ENCODE data around the gene BACE2. TPM values are rescaled to one million over a fixed set of nuclear protein-coding genes. Genes with fewer than 3 reads are reported as not detected.

The BACE2 gene
- total and polyA plus RNA-seq, 2 donors (not counting 1 experiment from before 2014, with no cell fraction given), result 18.4 to 40.8 TPM

GRCh38 chr21:41170442-41170841 lies 2.5 kb downstream of the BACE2 start:
- Histone ChIP-seq H3K36me3 (replicated peaks in 1 of 2; ENCODE audit: control extremely low read depth in 1 of 2, control insufficient read depth in 1 of 2, extremely low read depth in 1 of 2, insufficient read depth in 2 of 2, low read length in 1 of 2) (no peaks in the 10 kb centered on the region), H2AFZ (ENCODE audit: insufficient read depth, low read depth, low read length, poor library complexity, severe bottlenecking) (no peak overlapping the region), H3K4me1 (ENCODE audit: control insufficient read depth in 2 of 2, insufficient read depth in 2 of 2, low read length in 2 of 2) (peaks cover 17 to 19% of the 10 kb centered on the region in 2 donors), H3K4me3 (ENCODE audit: control extremely low read depth in 1 of 5, extremely low read depth in 1 of 5, insufficient read depth in 1 of 5, low read depth in 2 of 5, low read length in 4 of 5) (no peak overlapping the region), H3K27ac (ENCODE audit: low read length in 2 of 2) (no peak overlapping the region), H4K20me1 (ENCODE audit: control insufficient read depth, insufficient read depth, low read length, poor library complexity, severe bottlenecking) (peaks cover 13% of the 10 kb centered on the region), H3K4me2 (replicated peaks; ENCODE audit: low read depth, low read length, poor library complexity, severe bottlenecking) (no peak overlapping the region), H3K9me3 (ENCODE audit: control extremely low read depth in 1 of 3, control insufficient read depth in 2 of 3, insufficient read depth in 1 of 3, low read length in 2 of 3) (no peaks in the 10 kb centered on the region), H3K9ac (ENCODE audit: low read length) (no peak overlapping the region), H3K27me3 (replicated peaks in 1 of 4; ENCODE audit: control extremely low read depth in 1 of 4, control insufficient read depth in 3 of 4, insufficient read depth in 4 of 4, low read length in 3 of 4) (no peaks in the 10 kb centered on the region), H3K79me2 (ENCODE audit: control insufficient read depth, insufficient read depth, low read length) (peaks cover 14% of the 10 kb centered on the region)
- DNase-seq (peak; percentile 59), ATAC-seq (ENCODE audit: low read depth) (no peak)
- Mint-ChIP-seq H3K4me3 (peak overlapping the region; percentile 38), H3K4me1 (peaks cover 30% of the 10 kb centered on the region), H3K27ac (no peak overlapping the region), H3K9me3 (ENCODE audit: insufficient read depth) (no peaks in the 10 kb centered on the region), H3K27me3 (peaks cover 3% of the 10 kb centered on the region)
- intact Hi-C loops (cut with micrococcal nuclease), result loop anchor here (1.0 kb wide), 1 partner anchor 60 kb away; no protein-coding TSS in a partner anchor
- ChIA-PET POLR2A (no interaction called here), CTCF (interaction anchor here (0.8 to 6.7 kb wide), 24 partner anchors 13 to 646 kb away, joined by 3 to 50 read pairs (median 4); partner anchors contain the start of gene MX2)
- TF ChIP-seq EZH2 (IDR thresholded peaks at IDR 0.05; ENCODE audit: borderline replicate concordance, insufficient read depth, low read depth, low read length, poor library complexity, severe bottlenecking) (no peak), CTCF (IDR thresholded peaks at IDR 0.05) (peak; percentile 78)
- 25% methylated on average over 2 of the region's 2 CpGs for WGBS (ENCODE audit: insufficient coverage)

GRCh38 chr21:41170859-41171609 lies 3.1 kb downstream of the BACE2 start:
- Mint-ChIP-seq H3K9me3 (ENCODE audit: insufficient read depth) (no peaks in the 10 kb centered on the region), H3K4me3 (no peak overlapping the region), H3K27me3 (peaks cover 3% of the 10 kb centered on the region), H3K27ac (no peak overlapping the region), H3K4me1 (peaks cover 30% of the 10 kb centered on the region)
- intact Hi-C loops (cut with micrococcal nuclease), result loop anchor here (1.0 kb wide), 1 partner anchor 59 kb away; no protein-coding TSS in a partner anchor
- no peak overlapping the region for H3K4me3 ChIP-seq (ENCODE audit: control extremely low read depth in 1 of 5, extremely low read depth in 1 of 5, insufficient read depth in 1 of 5, low read depth in 2 of 5, low read length in 4 of 5)
- no peaks in the 10 kb centered on the region for H3K9me3 ChIP-seq (ENCODE audit: control extremely low read depth in 1 of 3, control insufficient read depth in 2 of 3, insufficient read depth in 1 of 3, low read length in 2 of 3)
- H4K20me1 ChIP-seq (ENCODE audit: control insufficient read depth, insufficient read depth, low read length, poor library complexity, severe bottlenecking), result peaks cover 16% of the 10 kb centered on the region
- CTCF ChIA-PET, result interaction anchor here (0.8 to 6.7 kb wide), 23 partner anchors 12 to 645 kb away, joined by 3 to 50 read pairs (median 4); partner anchors contain the start of gene MX2
- TF ChIP-seq EZH2 (IDR thresholded peaks at IDR 0.05; ENCODE audit: borderline replicate concordance, insufficient read depth, low read depth, low read length, poor library complexity, severe bottlenecking), result no peak
- no peak for TF ChIP-seq CTCF (IDR thresholded peaks at IDR 0.05)
- POLR2A ChIA-PET, result no interaction called here
- 79% methylated on average over 8 of the region's 15 CpGs for WGBS (ENCODE audit: insufficient coverage)
- H3K4me2 ChIP-seq (replicated peaks; ENCODE audit: low read depth, low read length, poor library complexity, severe bottlenecking), result no peak overlapping the region
- no peaks in the 10 kb centered on the region for H3K36me3 ChIP-seq (replicated peaks in 1 of 2; ENCODE audit: control extremely low read depth in 1 of 2, control insufficient read depth in 1 of 2, extremely low read depth in 1 of 2, insufficient read depth in 2 of 2, low read length in 1 of 2)
- ATAC-seq (ENCODE audit: low read depth) (no peak), DNase-seq (no peak)
- peaks cover 18% of the 10 kb centered on the region for H3K79me2 ChIP-seq (ENCODE audit: control insufficient read depth, insufficient read depth, low read length)
- peaks cover 17 to 19% of the 10 kb centered on the region in 2 donors for H3K4me1 ChIP-seq (ENCODE audit: control insufficient read depth in 2 of 2, insufficient read depth in 2 of 2, low read length in 2 of 2)
- no peak overlapping the region for H3K27ac ChIP-seq (ENCODE audit: low read length in 2 of 2)
- no peaks in the 10 kb centered on the region for H3K27me3 ChIP-seq (replicated peaks in 1 of 4; ENCODE audit: control extremely low read depth in 1 of 4, control insufficient read depth in 3 of 4, insufficient read depth in 4 of 4, low read length in 3 of 4)
- no peak overlapping the region for H2AFZ ChIP-seq (ENCODE audit: insufficient read depth, low read depth, low read length, poor library complexity, severe bottlenecking)
- H3K9ac ChIP-seq (ENCODE audit: low read length), result no peak overlapping the region
